ENCODE measurements around the gene HPSE2.
"Not testable (repeated sequence)": the region's sequence is repeated elsewhere in the genome, so short reads cannot be mapped to it uniquely, and the experiment has no call there.

The HPSE2 gene

GRCh38 chr10:99235658-99236626, at the start of gene HPSE2:
Gene HPSE2 (minus strand): TSS chr10:99235852.
- no peak for DNase-seq

GRCh38 chr10:99280472-99280871, 44.8 kb upstream of the HPSE2 start:
- DNase-seq = no peak

- no peak for DNase-seq
Measured at GRCh38 chr10:99279626-99280111, 44.0 kb upstream of the HPSE2 start.

GRCh38 chr10:99276848-99277486, 41.3 kb upstream of the HPSE2 start:
- no peak for DNase-seq

GRCh38 chr10:99266383-99266782, 30.7 kb upstream of the HPSE2 start:
- DNase-seq = no peak

GRCh38 chr10:99248824-99249223, 13.2 kb upstream of the HPSE2 start:
- no peak for DNase-seq

- not testable (repeated sequence) for DNase-seq
Measured at GRCh38 chr10:99247893-99248292, 12.2 kb upstream of the HPSE2 start.

GRCh38 chr10:99236627-99237309, 1.1 kb upstream of the HPSE2 start:
- no peak for DNase-seq

- no peak for DNase-seq
Measured at GRCh38 chr10:99234791-99235657, 628 bp downstream of the HPSE2 start.

GRCh38 chr10:99234041-99234790, 1.4 kb downstream of the HPSE2 start:
- peak; percentile 20 for DNase-seq

GRCh38 chr10:99233689-99234037, 2.0 kb downstream of the HPSE2 start:
- no peak for DNase-seq

- DNase-seq = no peak
Measured at GRCh38 chr10:99233000-99233688, 2.5 kb downstream of the HPSE2 start.

GRCh38 chr10:99232360-99232999, 3.2 kb downstream of the HPSE2 start:
- DNase-seq = no peak

- DNase-seq = no peak
Measured at GRCh38 chr10:99224766-99225165, 10.9 kb downstream of the HPSE2 start.

- DNase-seq = no peak
Measured at GRCh38 chr10:99207340-99207739, 28.3 kb downstream of the HPSE2 start.

GRCh38 chr10:99203310-99203709, 32.3 kb downstream of the HPSE2 start:
- DNase-seq = no peak

GRCh38 chr10:99172950-99173349, 62.7 kb downstream of the HPSE2 start:
- no peak for DNase-seq

- no peak for DNase-seq
Measured at GRCh38 chr10:99172128-99172738, 63.4 kb downstream of the HPSE2 start.

GRCh38 chr10:99170116-99170675, 65.5 kb downstream of the HPSE2 start:
- DNase-seq = no peak

GRCh38 chr10:99161165-99161564, 74.5 kb downstream of the HPSE2 start:
- DNase-seq = no peak
